Erythroblast (primary cell): ENCODE measurements around the gene KRR1.

Experiments used
- GATA1 ChIP-seq: IDR thresholded peaks from 2 replicates; pipeline ENCODE4 v1.6.1; 2011; ENCODE audit warnings: low read depth, mild to moderate bottlenecking, control low read depth, low read length, moderate library complexity
- POLR2A ChIP-seq: IDR thresholded peaks from 2 replicates; pipeline ENCODE4 v1.6.1; 2011; ENCODE audit warnings: mild to moderate bottlenecking, low read length

DNA sequence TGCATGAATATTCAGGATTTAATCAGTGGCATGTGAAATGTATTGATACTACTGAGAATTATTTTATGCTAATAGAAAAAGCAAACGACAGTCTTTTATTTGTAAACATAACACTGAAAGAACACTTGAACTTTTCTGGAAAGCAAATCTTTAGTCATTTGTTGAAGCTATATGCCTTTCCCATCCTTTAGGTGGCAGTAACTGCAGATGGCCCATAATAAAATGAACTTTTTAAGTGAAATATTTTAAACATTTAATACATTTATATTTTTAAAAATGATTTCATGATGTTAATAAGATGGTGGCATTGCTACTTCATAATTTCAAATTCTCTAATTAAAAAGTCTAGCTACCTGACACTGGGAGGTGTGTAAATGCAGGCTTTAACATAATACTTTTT, 13.9 kb upstream of the KRR1 start:
- no peak for TF ChIP-seq POLR2A
- no peak for TF ChIP-seq GATA1
